SK-N-SH treated with all-trans-retinoic acid at 6 μM for 48 hours (cell line): ENCODE measurements around the gene IFI16.

Experiments used
- ATAC-seq: fragments of 200-7000 bp; cut with Tn5 transposase; 3 replicates; pipeline ENCODE4 v1.9.1; 2020; ENCODE audit warnings: mild to moderate bottlenecking, moderate library complexity
- BACH2 ChIP-seq: fragments of 250-450 bp; sonication (Bioruptor Pico); IDR thresholded peaks from 2 replicates; pipeline ENCODE4 v1.9.0; 2021; ENCODE audit warnings: mild to moderate bottlenecking, borderline replicate concordance
- CREB5 ChIP-seq: fragments of 250-450 bp; sonication (Bioruptor Pico); IDR thresholded peaks from 2 replicates; pipeline ENCODE4 v1.5.1; 2020; ENCODE audit warnings: low read depth, mild to moderate bottlenecking, moderate library complexity
- CSDC2 ChIP-seq: fragments of 250-450 bp; sonication (Bioruptor Pico); IDR thresholded peaks from 2 replicates; pipeline ENCODE4 v1.5.0; 2020; ENCODE audit warnings: mild to moderate bottlenecking, moderate library complexity
- CSRNP3 ChIP-seq: fragments of 250-450 bp; sonication (Bioruptor Pico); IDR thresholded peaks from 2 replicates; pipeline ENCODE4 v1.5.1; 2021; ENCODE audit warnings: mild to moderate bottlenecking, moderate library complexity
- ESRRG ChIP-seq: fragments of 250-450 bp; sonication (Bioruptor Pico); IDR thresholded peaks from 2 replicates; pipeline ENCODE4 v1.6.1; 2021; ENCODE audit warnings: mild to moderate bottlenecking
- GLIS3 ChIP-seq: fragments of 250-450 bp; sonication (Bioruptor Pico); IDR thresholded peaks from 2 replicates; pipeline ENCODE4 v1.5.0; 2020; ENCODE audit warnings: mild to moderate bottlenecking, moderate library complexity
- ISL1 ChIP-seq: fragments of 250-450 bp; sonication (Bioruptor Pico); IDR thresholded peaks from 2 replicates; pipeline ENCODE4 v2.1.2; 2022; ENCODE audit warnings: mild to moderate bottlenecking, moderate library complexity
- OSR1 ChIP-seq: fragments of 250-450 bp; sonication (Bioruptor Pico); IDR thresholded peaks from 2 replicates; pipeline ENCODE4 v1.8.0; 2022; ENCODE audit warnings: moderate library complexity, mild to moderate bottlenecking, inconsistent platforms
- PATZ1 ChIP-seq: fragments of 250-450 bp; sonication (Bioruptor Pico); IDR thresholded peaks from 2 replicates; pipeline ENCODE4 v1.8.0; 2020; ENCODE audit warnings: mild to moderate bottlenecking, moderate library complexity, borderline replicate concordance
- POU6F1 ChIP-seq: fragments of 250-450 bp; sonication (Bioruptor Pico); IDR thresholded peaks from 2 replicates; pipeline ENCODE4 v1.8.0; 2021; ENCODE audit warnings: low read depth, mild to moderate bottlenecking, moderate library complexity, borderline replicate concordance
- PPARA ChIP-seq: fragments of 250-450 bp; sonication (Bioruptor Pico); IDR thresholded peaks from 2 replicates; pipeline ENCODE4 v1.5.0; 2020; ENCODE audit warnings: mild to moderate bottlenecking, borderline replicate concordance
- RARB ChIP-seq: fragments of 250-450 bp; sonication (Bioruptor Pico); IDR thresholded peaks from 2 replicates; pipeline ENCODE4 v1.8.0; 2021; ENCODE audit warnings: mild to moderate bottlenecking, moderate library complexity
- TCF4 ChIP-seq: fragments of 250-450 bp; sonication (Bioruptor Pico); IDR thresholded peaks from 2 replicates; pipeline ENCODE4 v1.8.0; 2021; ENCODE audit warnings: mild to moderate bottlenecking, moderate library complexity, borderline replicate concordance
- TOX ChIP-seq: fragments of 250-450 bp; sonication (Bioruptor Pico); IDR thresholded peaks from 2 replicates; pipeline ENCODE4 v1.8.0; 2021; ENCODE audit warnings: mild to moderate bottlenecking, moderate library complexity, borderline replicate concordance
- TSHZ2 ChIP-seq: fragments of 250-450 bp; sonication (Bioruptor Pico); IDR thresholded peaks from 2 replicates; pipeline ENCODE4 v1.5.0; 2020; ENCODE audit warnings: mild to moderate bottlenecking, moderate library complexity
- ZC3H10 ChIP-seq: fragments of 250-450 bp; sonication (Bioruptor Pico); IDR thresholded peaks from 2 replicates; pipeline ENCODE4 v1.5.1; 2021; ENCODE audit warnings: mild to moderate bottlenecking, moderate library complexity
- ZFP3 ChIP-seq: fragments of 250-450 bp; sonication (Bioruptor Pico); IDR thresholded peaks from 2 replicates; pipeline ENCODE4 v1.5.0; 2020; ENCODE audit warnings: mild to moderate bottlenecking, moderate library complexity
- ZFP30 ChIP-seq: fragments of 450-650 bp; formaldehyde crosslinking; IDR thresholded peaks from 2 replicates; pipeline ENCODE4 v1.5.0; 2022; ENCODE audit warnings: mild to moderate bottlenecking, moderate library complexity
- ZNF565 ChIP-seq: fragments of 450-650 bp; formaldehyde crosslinking; conservative IDR thresholded peaks from 2 replicates; pipeline ENCODE4 v1.5.0; 2020; ENCODE audit warnings: low read depth, mild to moderate bottlenecking, moderate library complexity
- ZNF70 ChIP-seq: fragments of 450-650 bp; formaldehyde crosslinking; IDR thresholded peaks from 2 replicates; pipeline ENCODE4 v1.5.0; 2020; ENCODE audit warnings: mild to moderate bottlenecking, moderate library complexity
- ZNF8 ChIP-seq: fragments of 450-650 bp; formaldehyde crosslinking; IDR thresholded peaks from 2 replicates; pipeline ENCODE4 v1.5.0; 2020; ENCODE audit warnings: mild to moderate bottlenecking, moderate library complexity

The IFI16 gene

GRCh38 chr1:158996998-158997397, 12.7 kb upstream of the IFI16 start:
- ATAC-seq: no peak
- TF ChIP-seq GLIS3 (CRISPR knock-in tag): no peak
- TF ChIP-seq ZC3H10 (CRISPR knock-in tag): no peak
- TF ChIP-seq TOX (CRISPR knock-in tag): no peak

GRCh38 chr1:158998037-158998780, 11.5 kb upstream of the IFI16 start:
- TF ChIP-seq PPARA (CRISPR knock-in tag) (no peak), CSDC2 (CRISPR knock-in tag) (no peak), TCF4 (no peak), ISL1 (CRISPR knock-in tag) (no peak), GLIS3 (CRISPR knock-in tag) (no peak)
- TF ChIP-seq, all 23 proteins: peak for 0
- ATAC-seq: peak; percentile 12

- peak; percentile 71 for ATAC-seq
- TF ChIP-seq CREB5 (CRISPR knock-in tag): no peak
- TF ChIP-seq CSDC2 (CRISPR knock-in tag): no peak
- TF ChIP-seq ESRRG (CRISPR knock-in tag): no peak
- TF ChIP-seq ZNF70 (CRISPR knock-in tag): no peak
- no peak for TF ChIP-seq POU6F1 (CRISPR knock-in tag)
- TF ChIP-seq ZNF565: no peak
- no peak for TF ChIP-seq OSR1 (CRISPR knock-in tag)
- TF ChIP-seq ZC3H10 (CRISPR knock-in tag): no peak
- TF ChIP-seq CSRNP3: no peak
- TF ChIP-seq RARB: no peak
- TF ChIP-seq GLIS3 (CRISPR knock-in tag): no peak
- TF ChIP-seq PATZ1 (CRISPR knock-in tag): no peak
- TF ChIP-seq ZFP3: no peak
- TF ChIP-seq PPARA (CRISPR knock-in tag): no peak
- no peak for TF ChIP-seq BACH2 (CRISPR knock-in tag)
- no peak for TF ChIP-seq TOX (CRISPR knock-in tag)
- no peak for TF ChIP-seq TCF4
- no peak for TF ChIP-seq ZFP30 (CRISPR knock-in tag)
- TF ChIP-seq ZNF8 (CRISPR knock-in tag): no peak
- TF ChIP-seq, all 23 proteins: peak for 0
Observed at GRCh38 chr1:158998781-158999161, 10.9 kb upstream of the IFI16 start.

- no peak for TF ChIP-seq TSHZ2 (CRISPR knock-in tag)
- TF ChIP-seq TOX (CRISPR knock-in tag): peak; percentile 15; the same call in 1 of the 2 replicates
- TF ChIP-seq RARB: 0 out of 2 replicates have a peak, but pooled peaks have one; percentile 52
- peak; percentile 90 for ATAC-seq
Observed at GRCh38 chr1:158999316-159000069, 10.2 kb upstream of the IFI16 start.
